WTC11 (cell line): ENCODE measurements around the gene XKR7. TPM values are rescaled to one million over a fixed set of nuclear protein-coding genes. Genes with fewer than 3 reads are reported as not detected.

Experiments
- ATAC-seq: fragments of 200-7000 bp; cut with Tn5 transposase; 2 replicates; pipeline ENCODE4 v1.10.0; 2021; ENCODE audit warnings: mild to moderate bottlenecking, moderate library complexity
- CTCF ChIA-PET: fragments of 300-600 bp; sonication (Branson Sonifier 250); formaldehyde crosslinking; loops from one replicate; lab custom pipeline; 2021; ENCODE audit warnings: antibody characterized with exemption; lab: Charles Lee
- POLR2A ChIA-PET: fragments of 350-600 bp; sonication (Branson Sonifier 250); formaldehyde crosslinking; loops from one replicate; lab custom pipeline; 2021; ENCODE audit warnings: antibody characterized with exemption; lab: Charles Lee
- DNase-seq: peaks from one replicate; pipeline ENCODE4 v3.0.0; 2021; ENCODE audit warnings: low spot score
- H3K27ac Mint-ChIP-seq: 2 replicates; pipeline ENCODE4 v1.8.0; 2021; ENCODE audit warnings: mixed read lengths
- H3K27me3 Mint-ChIP-seq: 2 replicates; pipeline ENCODE4 v1.8.0; 2021; ENCODE audit warnings: low read depth, mild to moderate bottlenecking, moderate library complexity, mixed read lengths
- H3K36me3 Mint-ChIP-seq: 2 replicates; pipeline ENCODE4 v1.8.0; 2021; ENCODE audit warnings: mixed read lengths
- H3K4me1 Mint-ChIP-seq: 2 replicates; pipeline ENCODE4 v1.8.0; 2022; ENCODE audit warnings: mixed read lengths
- H3K4me3 Mint-ChIP-seq: 2 replicates; pipeline ENCODE4 v1.8.0; 2021; ENCODE audit warnings: mild to moderate bottlenecking, moderate library complexity, mixed read lengths
- H3K9me3 Mint-ChIP-seq: 2 replicates; pipeline ENCODE4 v1.8.0; 2021; ENCODE audit warnings: mixed read lengths
- EMX1 ChIP-seq: fragments of 250-450 bp; sonication (Bioruptor Pico); IDR thresholded peaks from 2 replicates; pipeline ENCODE4 v1.8.0; 2021; ENCODE audit warnings: mild to moderate bottlenecking
- ETV6 ChIP-seq: sonication (generic); formaldehyde crosslinking; IDR thresholded peaks from 2 replicates; pipeline ENCODE4 v1.8.1; 2022; ENCODE audit warnings: mild to moderate bottlenecking, missing genetic modification reagents
- FOXJ3 ChIP-seq: sonication (generic); formaldehyde crosslinking; IDR thresholded peaks from 2 replicates; pipeline ENCODE4 v1.9.0; 2021; ENCODE audit warnings: missing genetic modification reagents, mild to moderate bottlenecking, borderline replicate concordance
- GTF2I ChIP-seq: fragments of 250-450 bp; sonication (Bioruptor Pico); conservative IDR thresholded peaks from 2 replicates; pipeline ENCODE4 v1.4.0; 2021; ENCODE audit warnings: mild to moderate bottlenecking
- KAT7 ChIP-seq: sonication (generic); formaldehyde crosslinking; IDR thresholded peaks from 2 replicates; pipeline ENCODE4 v1.8.1; 2023; ENCODE audit warnings: missing genetic modification reagents, mild to moderate bottlenecking, borderline replicate concordance
- PRDM15 ChIP-seq: sonication (generic); formaldehyde crosslinking; IDR thresholded peaks from 2 replicates; pipeline ENCODE4 v1.8.0; 2022; ENCODE audit warnings: missing genetic modification reagents
- RELA ChIP-seq: sonication (generic); formaldehyde crosslinking; IDR thresholded peaks from 2 replicates; pipeline ENCODE4 v1.8.1; 2022; ENCODE audit warnings: missing genetic modification reagents, mild to moderate bottlenecking, borderline replicate concordance
- SMAD3 ChIP-seq: sonication (generic); formaldehyde crosslinking; IDR thresholded peaks from 2 replicates; pipeline ENCODE4 v1.8.0; 2022; ENCODE audit warnings: missing genetic modification reagents, mild to moderate bottlenecking, borderline replicate concordance
- SP1 ChIP-seq: sonication (generic); formaldehyde crosslinking; conservative IDR thresholded peaks from 2 replicates; pipeline ENCODE4 v1.8.1; 2022; ENCODE audit warnings: missing genetic modification reagents
- TEAD4 ChIP-seq: sonication (generic); formaldehyde crosslinking; IDR thresholded peaks from 2 replicates; pipeline ENCODE4 v1.8.0; 2022; ENCODE audit warnings: mild to moderate bottlenecking, missing genetic modification reagents
- ZNF416 ChIP-seq: fragments of 250-450 bp; sonication (Bioruptor Pico); IDR thresholded peaks from 2 replicates; pipeline ENCODE4 v1.9.0; 2021; ENCODE audit warnings: mild to moderate bottlenecking, inconsistent platforms
- ZNF423 ChIP-seq: fragments of 250-450 bp; sonication (Bioruptor Pico); IDR thresholded peaks from 2 replicates; pipeline ENCODE4 v2.1.2; 2022; ENCODE audit warnings: mild to moderate bottlenecking, moderate library complexity
- total RNA-seq: library from RNA; stranded (reverse); gene quantifications from 3 replicates; pipeline ENCODE4 v1.2.3, GENCODE V29; 2021
- TF ChIP-seq, protein P1 (sequence below): fragments of 250-450 bp; sonication (Bioruptor Pico); conservative IDR thresholded peaks from 2 replicates; pipeline ENCODE4 v1.9.0; 2021; ENCODE audit warnings: mild to moderate bottlenecking
- TF ChIP-seq, protein P2 (sequence below): sonication (generic); formaldehyde crosslinking; IDR thresholded peaks from 2 replicates; pipeline ENCODE4 v1.8.0; 2022; ENCODE audit warnings: mild to moderate bottlenecking, missing genetic modification reagents
- TF ChIP-seq, protein P3 (sequence below): sonication (generic); formaldehyde crosslinking; IDR thresholded peaks from 2 replicates; pipeline ENCODE4 v1.8.1; 2022; ENCODE audit warnings: mild to moderate bottlenecking, moderate library complexity, missing genetic modification reagents
- TF ChIP-seq, protein P4 (sequence below): fragments of 200-600 bp; IDR thresholded peaks from 2 replicates; pipeline ENCODE4 v1.8.0; 2022; ENCODE audit warnings: antibody characterized with exemption
- TF ChIP-seq, protein P5 (sequence below): sonication (generic); formaldehyde crosslinking; IDR thresholded peaks from 2 replicates; pipeline ENCODE4 v1.8.1; 2022; ENCODE audit warnings: mild to moderate bottlenecking, missing genetic modification reagents, moderate library complexity, borderline replicate concordance

XKR7 gene
- total RNA-seq, 1 experiment from 2014 or later: 2.5 TPM

GRCh38 chr20:31930779-31931178 is 37.2 kb upstream of the XKR7 start:
- CTCF ChIA-PET: interaction anchor here (0.6 to 1.4 kb wide), 5 partner anchors 12 to 203 kb away, joined by 3 to 5 read pairs (median 4); partner anchors contain the start of gene PDRG1
- H3K9me3 Mint-ChIP-seq: no peaks in the 10 kb centered on the region
- no peaks in the 10 kb centered on the region for H3K36me3 Mint-ChIP-seq
- no peak overlapping the region for H3K27ac Mint-ChIP-seq
- no peak for DNase-seq
- POLR2A ChIA-PET: no interaction called here
- TF ChIP-seq, protein P1, sequence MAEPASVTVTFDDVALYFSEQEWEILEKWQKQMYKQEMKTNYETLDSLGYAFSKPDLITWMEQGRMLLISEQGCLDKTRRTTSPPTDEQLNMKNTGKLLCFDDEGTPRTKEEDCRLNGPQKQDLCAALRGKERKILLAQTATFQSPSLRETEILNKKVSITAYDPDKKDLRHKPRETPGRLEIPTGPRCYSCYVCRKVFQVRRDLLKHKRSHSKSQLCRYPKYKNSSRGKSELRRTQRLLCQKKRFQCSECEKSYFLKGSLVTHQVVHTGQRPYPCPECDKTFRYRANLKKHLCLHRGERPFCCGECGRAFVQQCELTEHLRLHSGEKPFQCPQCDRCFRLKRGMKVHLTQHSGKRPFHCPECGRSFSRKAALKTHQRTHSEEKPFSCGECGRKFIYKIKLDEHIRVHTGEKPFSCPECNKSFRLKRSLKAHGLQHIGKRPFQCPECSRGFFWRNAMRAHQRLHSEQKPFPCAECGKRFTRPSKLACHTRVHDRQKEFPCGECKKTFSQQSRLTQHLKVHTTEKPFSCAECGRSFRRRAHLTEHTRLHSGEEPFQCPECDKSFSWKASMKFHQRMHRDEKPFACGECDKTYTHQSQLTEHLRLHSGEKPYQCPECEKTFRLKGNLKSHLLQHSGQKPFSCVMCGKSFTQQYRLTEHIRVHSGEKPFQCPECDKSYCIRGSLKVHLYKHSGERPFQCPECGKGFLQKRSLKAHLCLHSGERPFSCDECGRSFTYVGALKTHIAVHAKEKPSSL (CRISPR knock-in tag): no peak
- TF ChIP-seq ETV6 (CRISPR knock-in tag): no peak
- no peak for TF ChIP-seq EMX1 (CRISPR knock-in tag)
- no peak for TF ChIP-seq RELA (CRISPR knock-in tag)
- no peak for TF ChIP-seq SP1 (CRISPR knock-in tag)
- TF ChIP-seq, protein P2, sequence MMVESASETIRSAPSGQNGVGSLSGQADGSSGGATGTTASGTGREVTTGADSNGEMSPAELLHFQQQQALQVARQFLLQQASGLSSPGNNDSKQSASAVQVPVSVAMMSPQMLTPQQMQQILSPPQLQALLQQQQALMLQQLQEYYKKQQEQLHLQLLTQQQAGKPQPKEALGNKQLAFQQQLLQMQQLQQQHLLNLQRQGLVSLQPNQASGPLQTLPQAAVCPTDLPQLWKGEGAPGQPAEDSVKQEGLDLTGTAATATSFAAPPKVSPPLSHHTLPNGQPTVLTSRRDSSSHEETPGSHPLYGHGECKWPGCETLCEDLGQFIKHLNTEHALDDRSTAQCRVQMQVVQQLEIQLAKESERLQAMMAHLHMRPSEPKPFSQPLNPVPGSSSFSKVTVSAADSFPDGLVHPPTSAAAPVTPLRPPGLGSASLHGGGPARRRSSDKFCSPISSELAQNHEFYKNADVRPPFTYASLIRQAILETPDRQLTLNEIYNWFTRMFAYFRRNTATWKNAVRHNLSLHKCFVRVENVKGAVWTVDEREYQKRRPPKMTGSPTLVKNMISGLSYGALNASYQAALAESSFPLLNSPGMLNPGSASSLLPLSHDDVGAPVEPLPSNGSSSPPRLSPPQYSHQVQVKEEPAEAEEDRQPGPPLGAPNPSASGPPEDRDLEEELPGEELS: no peak
- TF ChIP-seq SMAD3 (CRISPR knock-in tag): no peak
- TF ChIP-seq FOXJ3: no peak
- TF ChIP-seq, protein P3, sequence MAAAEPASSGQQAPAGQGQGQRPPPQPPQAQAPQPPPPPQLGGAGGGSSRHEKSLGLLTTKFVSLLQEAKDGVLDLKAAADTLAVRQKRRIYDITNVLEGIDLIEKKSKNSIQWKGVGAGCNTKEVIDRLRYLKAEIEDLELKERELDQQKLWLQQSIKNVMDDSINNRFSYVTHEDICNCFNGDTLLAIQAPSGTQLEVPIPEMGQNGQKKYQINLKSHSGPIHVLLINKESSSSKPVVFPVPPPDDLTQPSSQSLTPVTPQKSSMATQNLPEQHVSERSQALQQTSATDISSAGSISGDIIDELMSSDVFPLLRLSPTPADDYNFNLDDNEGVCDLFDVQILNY: no peak
- peaks cover 4% of the 10 kb centered on the region; the same call in 1 of the 2 replicates for H3K27me3 Mint-ChIP-seq
- peaks cover under 1% of the 10 kb centered on the region; the same call in 1 of the 2 replicates for H3K4me1 Mint-ChIP-seq
- no peak overlapping the region for H3K4me3 Mint-ChIP-seq
- ATAC-seq: no peak

- ChIA-PET POLR2A (no interaction called here), CTCF (interaction anchor here (0.8 kb wide), 1 partner anchor 18 kb away, joined by 3 read pairs; no protein-coding TSS in a partner anchor)
- Mint-ChIP-seq H3K27ac (no peak overlapping the region), H3K4me1 (peaks cover 8% of the 10 kb centered on the region), H3K36me3 (no peaks in the 10 kb centered on the region), H3K27me3 (peaks cover 4% of the 10 kb centered on the region; the same call in 1 of the 2 replicates), H3K9me3 (no peaks in the 10 kb centered on the region), H3K4me3 (no peak overlapping the region)
- TF ChIP-seq GTF2I (CRISPR knock-in tag) (no peak), ZNF423 (CRISPR knock-in tag) (no peak), KAT7 (CRISPR knock-in tag) (no peak), ZNF416 (no peak)
- TF ChIP-seq, protein P3: no peak
- TF ChIP-seq, protein P4, sequence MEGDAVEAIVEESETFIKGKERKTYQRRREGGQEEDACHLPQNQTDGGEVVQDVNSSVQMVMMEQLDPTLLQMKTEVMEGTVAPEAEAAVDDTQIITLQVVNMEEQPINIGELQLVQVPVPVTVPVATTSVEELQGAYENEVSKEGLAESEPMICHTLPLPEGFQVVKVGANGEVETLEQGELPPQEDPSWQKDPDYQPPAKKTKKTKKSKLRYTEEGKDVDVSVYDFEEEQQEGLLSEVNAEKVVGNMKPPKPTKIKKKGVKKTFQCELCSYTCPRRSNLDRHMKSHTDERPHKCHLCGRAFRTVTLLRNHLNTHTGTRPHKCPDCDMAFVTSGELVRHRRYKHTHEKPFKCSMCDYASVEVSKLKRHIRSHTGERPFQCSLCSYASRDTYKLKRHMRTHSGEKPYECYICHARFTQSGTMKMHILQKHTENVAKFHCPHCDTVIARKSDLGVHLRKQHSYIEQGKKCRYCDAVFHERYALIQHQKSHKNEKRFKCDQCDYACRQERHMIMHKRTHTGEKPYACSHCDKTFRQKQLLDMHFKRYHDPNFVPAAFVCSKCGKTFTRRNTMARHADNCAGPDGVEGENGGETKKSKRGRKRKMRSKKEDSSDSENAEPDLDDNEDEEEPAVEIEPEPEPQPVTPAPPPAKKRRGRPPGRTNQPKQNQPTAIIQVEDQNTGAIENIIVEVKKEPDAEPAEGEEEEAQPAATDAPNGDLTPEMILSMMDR: no peak
- ATAC-seq (no peak), DNase-seq (no peak)
These were observed 34.3 kb upstream of the XKR7 start for GRCh38 chr20:31933698-31934097.

GRCh38 chr20:31934491-31934890 is 33.5 kb upstream of the XKR7 start:
- ChIA-PET CTCF (interaction anchor here (0.8 to 4.1 kb wide), 15 partner anchors 9 to 157 kb away, joined by 3 to 69 read pairs (median 7); partner anchors contain the start of genes PDRG1 and XKR7), POLR2A (no interaction called here)
- Mint-ChIP-seq H3K27me3 (peaks cover 4% of the 10 kb centered on the region; the same call in 1 of the 2 replicates), H3K36me3 (no peaks in the 10 kb centered on the region), H3K4me3 (no peak overlapping the region), H3K4me1 (peaks cover 8% of the 10 kb centered on the region), H3K27ac (no peak overlapping the region), H3K9me3 (no peaks in the 10 kb centered on the region)
- no peak for DNase-seq
- ATAC-seq: no peak
- TF ChIP-seq, protein P2: no peak
- TF ChIP-seq PRDM15 (CRISPR knock-in tag): no peak
- TF ChIP-seq, protein P5, sequence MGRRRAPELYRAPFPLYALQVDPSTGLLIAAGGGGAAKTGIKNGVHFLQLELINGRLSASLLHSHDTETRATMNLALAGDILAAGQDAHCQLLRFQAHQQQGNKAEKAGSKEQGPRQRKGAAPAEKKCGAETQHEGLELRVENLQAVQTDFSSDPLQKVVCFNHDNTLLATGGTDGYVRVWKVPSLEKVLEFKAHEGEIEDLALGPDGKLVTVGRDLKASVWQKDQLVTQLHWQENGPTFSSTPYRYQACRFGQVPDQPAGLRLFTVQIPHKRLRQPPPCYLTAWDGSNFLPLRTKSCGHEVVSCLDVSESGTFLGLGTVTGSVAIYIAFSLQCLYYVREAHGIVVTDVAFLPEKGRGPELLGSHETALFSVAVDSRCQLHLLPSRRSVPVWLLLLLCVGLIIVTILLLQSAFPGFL (CRISPR knock-in tag): no peak
- no peak for TF ChIP-seq TEAD4 (CRISPR knock-in tag)
